Sigmoid colon (tissue), 7 donors: Measurements from ENCODE around the gene SULT2B1. TPM values are rescaled to one million over a fixed set of nuclear protein-coding genes. Genes with fewer than 3 reads are reported as not detected.

Experiments
- DNase-seq: peaks from one replicate; pipeline ENCODE4 v3.0.0-alpha.2; 2019
- H3K27ac ChIP-seq, 4 donors: fragments of 200-600 bp; sonication (generic); one replicate each; pipeline ENCODE4 v1.5.1; 2016 to 2019; ENCODE audit warnings: mild to moderate bottlenecking in 1 of 4
- H3K27me3 ChIP-seq, 3 donors: fragments of 200-600 bp; sonication (generic); one replicate each; pipeline ENCODE4 v1.5.1; 2019; ENCODE audit warnings: mild to moderate bottlenecking in 1 of 3
- H3K36me3 ChIP-seq, 4 donors: fragments of 200-600 bp; sonication (generic); one replicate each; pipeline ENCODE4 v1.5.1; 2016 to 2019
- H3K4me1 ChIP-seq, 4 donors: fragments of 200-600 bp; sonication (generic); one replicate each; pipeline ENCODE4 v1.5.1; 2017 to 2019
- H3K4me3 ChIP-seq, 4 donors: fragments of 200-600 bp; sonication (generic); one replicate each; pipeline ENCODE4 v1.5.1; 2017 to 2019; ENCODE audit warnings: mild to moderate bottlenecking in 2 of 4, moderate library complexity in 1 of 4
- H3K9me3 ChIP-seq, 4 donors: fragments of 200-600 bp in 3 of 4; sonication (generic) in 3 of 4; one replicate each; pipeline versions ENCODE4 v1.5.1 to v1.6.1; 2013 to 2019
- CTCF ChIP-seq, 4 experiments: fragments of 450-650 bp in 3 of 4; fragments of 200-600 bp in 1 of 4; IDR thresholded peaks; one replicate each; pipeline ENCODE4 v1.5.1; 2016 to 2019; ENCODE audit warnings: antibody characterized with exemption in 4 of 4, mild to moderate bottlenecking in 3 of 4, moderate library complexity in 2 of 4
- EP300 ChIP-seq, 4 donors: sonication (generic); formaldehyde crosslinking; IDR thresholded peaks; one replicate each; pipeline ENCODE4 v1.6.1; 2017; ENCODE audit warnings: antibody characterized with exemption in 4 of 4
- POLR2A ChIP-seq, 2 donors: fragments of 450-650 bp; IDR thresholded peaks; one replicate each; pipeline ENCODE4 v1.6.1; 2016; ENCODE audit warnings: antibody characterized with exemption in 2 of 2, mild to moderate bottlenecking in 2 of 2, moderate library complexity in 2 of 2
- POLR2AphosphoS5 ChIP-seq, 4 donors: sonication (generic); formaldehyde crosslinking; IDR thresholded peaks; one replicate each; pipeline ENCODE4 v1.6.1; 2017; ENCODE audit warnings: antibody characterized with exemption in 4 of 4
- WGBS, 2 donors: extraction: QIAGEN DNeasy Blood & Tissue Kit; methylation state at CpG; one replicate each; pipeline ENCODE4 v1.1.7; 2013; 5-methylcytosine and 5-hydroxymethylcytosine counted together
- intact Hi-C: fragments of 100-400 bp; cut with DNase I; formaldehyde crosslinking; loops from one replicate; pipeline ENCODE4 v1.15.1; 2023
- polyA plus RNA-seq, 3 donors: library from polyadenylated mRNA; stranded (reverse); fragments of 200-250 nt; gene quantifications; one replicate each; pipeline ENCODE4 v1.2.3, GENCODE V29; 2013
- total RNA-seq, 4 donors: library from RNA; depleted of rRNA; stranded (reverse); fragments of >200 nt; gene quantifications; one replicate each; pipeline ENCODE4 v1.1.0, GENCODE V29; 2016
- donor health status: healthy with polysubstance abuse.
- donor health status: Bipolar disorder and iron deficiency.
- donor health status: healthy.

The SULT2B1 gene
- total and polyA plus RNA-seq, 7 donors, result 0.82 to 2.8 (median 1.8) TPM; not detected in 3

- WGBS, 2 donors, result 11 to 13% methylated on average over 32 of the region's 32 CpGs
- H3K27me3 ChIP-seq, result peaks cover 18 to 43% (median 41%) of the 10 kb centered on the region in 3 donors
- H3K9me3 ChIP-seq, result no peaks in the 10 kb centered on the region
- intact Hi-C loops, result loop anchor here (5.0 kb wide), 1 partner anchor 55 kb away; no protein-coding TSS in a partner anchor
- TF ChIP-seq POLR2A (IDR thresholded peaks at IDR 0.05) (no peak), CTCF (IDR thresholded peaks at IDR 0.05) (no peak), POLR2AphosphoS5 (IDR thresholded peaks at IDR 0.05) (no peak), EP300 (IDR thresholded peaks at IDR 0.05) (no peak)
- no peak within 1 kb of the TSS for H3K27ac ChIP-seq
- DNase-seq, result no peak
- H3K36me3 ChIP-seq, result no peaks in the 10 kb centered on the region
- H3K4me1 ChIP-seq, result peaks cover 0 to 20% (median 15%) of the 10 kb centered on the region in 4 donors
- peak within 1 kb of the TSS in 1 of 4 donors; percentile 15 for H3K4me3 ChIP-seq
Measured at GRCh38 chr19:48511800-48512503, 40.0 kb upstream of the SULT2B1 start, which contains the start of gene LMTK3. TSS of gene LMTK3 (minus strand) at chr19:48511835. CDS start at chr19:48511576, 259 bp downstream.

GRCh38 chr19:48512504-48513288 is 39.3 kb upstream of the SULT2B1 start:
- 24 to 41% methylated on average over 19 of the region's 19 CpGs for whole genome bisulfite sequencing, 2 donors
- no peak overlapping the region for H3K27ac ChIP-seq

GRCh38 chr19:48513289-48514122 is 38.5 kb upstream of the SULT2B1 start:
- intact Hi-C loops, result loop anchor here (5.0 kb wide), 1 partner anchor 54 kb away; no protein-coding TSS in a partner anchor
- TF ChIP-seq POLR2A (IDR thresholded peaks at IDR 0.05) (no peak), POLR2AphosphoS5 (IDR thresholded peaks at IDR 0.05) (peak in 1 of 4 donors; percentile 32)
- H3K4me3 ChIP-seq, result peak overlapping the region; percentile 23 to 60 (median 54)

More at GRCh38 chr19:48512504-48513288, 39.3 kb upstream of the SULT2B1 start:
- no peaks in the 10 kb centered on the region for H3K9me3 ChIP-seq
- DNase-seq, result no peak
- peak overlapping the region in 1 of 4 donors; percentile 60 for H3K4me3 ChIP-seq
- no peak for TF ChIP-seq POLR2A (IDR thresholded peaks at IDR 0.05)
- no peak for TF ChIP-seq EP300 (IDR thresholded peaks at IDR 0.05)
- TF ChIP-seq POLR2AphosphoS5 (IDR thresholded peaks at IDR 0.05), result no peak
- TF ChIP-seq CTCF (IDR thresholded peaks at IDR 0.05), result no peak
- H3K4me1 ChIP-seq, result peaks cover 0 to 20% (median 15%) of the 10 kb centered on the region in 4 donors
- intact Hi-C loops, result loop anchor here (5.0 kb wide), 1 partner anchor 55 kb away; no protein-coding TSS in a partner anchor
- H3K36me3 ChIP-seq, result no peaks in the 10 kb centered on the region
- peaks cover 18 to 43% (median 41%) of the 10 kb centered on the region in 3 donors for H3K27me3 ChIP-seq

GRCh38 chr19:48514123-48514458 is 37.9 kb upstream of the SULT2B1 start:
- Histone ChIP-seq H3K4me3 (peak overlapping the region in 2 of 4 donors; percentile 49 to 60), H3K36me3 (no peaks in the 10 kb centered on the region), H3K9me3 (no peaks in the 10 kb centered on the region), H3K27me3 (peaks cover 18 to 43% (median 41%) of the 10 kb centered on the region in 3 donors), H3K4me1 (peaks cover 0 to 20% (median 15%) of the 10 kb centered on the region in 4 donors), H3K27ac (no peak overlapping the region)
- intact Hi-C loops, result loop anchor here (5.0 kb wide), 1 partner anchor 53 kb away; no protein-coding TSS in a partner anchor
- TF ChIP-seq POLR2A (IDR thresholded peaks at IDR 0.05) (no peak), EP300 (IDR thresholded peaks at IDR 0.05) (no peak), CTCF (IDR thresholded peaks at IDR 0.05) (no peak), POLR2AphosphoS5 (IDR thresholded peaks at IDR 0.05) (no peak)
- no peak for DNase-seq
- 34 to 45% methylated on average over 11 of the region's 11 CpGs for WGBS, 2 donors

More at GRCh38 chr19:48513289-48514122, 38.5 kb upstream of the SULT2B1 start:
- no peaks in the 10 kb centered on the region for H3K36me3 ChIP-seq
- no peak overlapping the region for H3K27ac ChIP-seq
- peaks cover 0 to 20% (median 15%) of the 10 kb centered on the region in 4 donors for H3K4me1 ChIP-seq
- DNase-seq, result peak; percentile 75
- no peaks in the 10 kb centered on the region for H3K9me3 ChIP-seq
- H3K27me3 ChIP-seq, result peaks cover 18 to 43% (median 41%) of the 10 kb centered on the region in 3 donors
- 1 to 2% methylated on average over 54 of the region's 54 CpGs for WGBS, 2 donors
